Measurements from ENCODE around the gene C5orf15. TPM values are rescaled to one million over a fixed set of nuclear protein-coding genes. Genes with fewer than 3 reads are reported as not detected.

C5orf15 gene
- total and polyA plus RNA-seq, 2 experiments from 2014 or later, result 37.7 to 61.4 TPM

- H3K4me1 Mint-ChIP-seq, result peaks cover 40% of the 10 kb centered on the region
- peak overlapping the region; percentile 93 for H3K4me2 ChIP-seq
- H3K27ac ChIP-seq (ENCODE audit: low read depth), result peak overlapping the region; percentile 87
- ATAC-seq (peak; percentile 34), DNase-seq (ENCODE audit: low spot score) (peak; percentile 74)
- peak overlapping the region; percentile 93 for H3K4me3 ChIP-seq
- H3K36me3 Mint-ChIP-seq (ENCODE audit: low read depth), result peaks cover 15% of the 10 kb centered on the region
- peaks cover 17% of the 10 kb centered on the region for H3K27me3 Mint-ChIP-seq (ENCODE audit: insufficient read depth, low read depth, poor library complexity)
- peaks cover 5% of the 10 kb centered on the region; the same call in 1 of the 2 replicates for H3K36me3 ChIP-seq (ENCODE audit: insufficient read depth)
- H3K4me3 Mint-ChIP-seq, result peak overlapping the region; percentile 91
- no peaks in the 10 kb centered on the region for H3K9me2 ChIP-seq (ENCODE audit: insufficient read depth)
- H3K79me2 ChIP-seq (replicated peaks; ENCODE audit: insufficient read depth), result peaks cover 37% of the 10 kb centered on the region
- peaks cover 8% of the 10 kb centered on the region for H3F3A ChIP-seq (replicated peaks; ENCODE audit: low read depth)
- H3K9me3 Mint-ChIP-seq, result no peaks in the 10 kb centered on the region
- H3K27ac Mint-ChIP-seq, result peak overlapping the region; percentile 95
- peaks cover 31% of the 10 kb centered on the region for H3K4me1 ChIP-seq (ENCODE audit: insufficient read depth)
- no peaks in the 10 kb centered on the region for H3K27me3 ChIP-seq (ENCODE audit: insufficient read depth)
- H4K20me1 ChIP-seq (replicated peaks; ENCODE audit: insufficient read depth), result peaks cover 29% of the 10 kb centered on the region
- peak overlapping the region; percentile 90 for H2AFZ ChIP-seq
- TF ChIP-seq REST (IDR thresholded peaks at IDR 0.05; ENCODE audit: unreplicated experiment), result no peak
- TF ChIP-seq ZNF331 (CRISPR knock-in tag; IDR thresholded peaks at IDR 0.05; ENCODE audit: low read depth), result no peak
- TF ChIP-seq POLR2AphosphoS5 (IDR thresholded peaks at IDR 0.05; ENCODE audit: low read depth), result no peak
- TF ChIP-seq JUNB (IDR thresholded peaks at IDR 0.05; ENCODE audit: unreplicated experiment), result no peak
- TF ChIP-seq ETS1 (IDR thresholded peaks at IDR 0.05), result no peak
Measured at GRCh38 chr5:134005417-134006061, 37.1 kb upstream of the C5orf15 start.

- DNase-seq (ENCODE audit: low spot score), result peak; percentile 86
- H2AFZ ChIP-seq, result peak within 1 kb of the TSS; percentile 90
- no peaks in the 10 kb centered on the region for H3K27me3 ChIP-seq (ENCODE audit: insufficient read depth)
- no peaks in the 10 kb centered on the region for H3K9me2 ChIP-seq (ENCODE audit: insufficient read depth)
- H3K4me3 ChIP-seq, result peak within 1 kb of the TSS; percentile 93
- ATAC-seq, result peak; percentile 70
- H3F3A ChIP-seq (replicated peaks; ENCODE audit: low read depth), result peaks cover 8% of the 10 kb centered on the region
- peak within 1 kb of the TSS; percentile 87 for H3K27ac ChIP-seq (ENCODE audit: low read depth)
- H4K20me1 ChIP-seq (replicated peaks; ENCODE audit: insufficient read depth), result peaks cover 36% of the 10 kb centered on the region
- Mint-ChIP-seq H3K36me3 (ENCODE audit: low read depth) (peaks cover 17% of the 10 kb centered on the region), H3K27ac (peak within 1 kb of the TSS; percentile 95), H3K27me3 (ENCODE audit: insufficient read depth, low read depth, poor library complexity) (peaks cover 20% of the 10 kb centered on the region), H3K4me3 (peak within 1 kb of the TSS; percentile 95), H3K4me1 (peaks cover 46% of the 10 kb centered on the region), H3K9me3 (no peaks in the 10 kb centered on the region)
- peaks cover 44% of the 10 kb centered on the region for H3K79me2 ChIP-seq (replicated peaks; ENCODE audit: insufficient read depth)
- H3K36me3 ChIP-seq (ENCODE audit: insufficient read depth), result peaks cover 5% of the 10 kb centered on the region; the same call in 1 of the 2 replicates
- H3K4me1 ChIP-seq (ENCODE audit: insufficient read depth), result peaks cover 31% of the 10 kb centered on the region
- TF ChIP-seq ETS1 (IDR thresholded peaks at IDR 0.05) (no peak), POLR2AphosphoS5 (IDR thresholded peaks at IDR 0.05; ENCODE audit: low read depth) (peak; percentile 96)
- peak within 1 kb of the TSS; percentile 93 for H3K4me2 ChIP-seq
Measured at GRCh38 chr5:134004626-134005416, 36.4 kb upstream of the C5orf15 start, which contains the start of gene VDAC1. VDAC1 (minus strand) TSS chr5:134004975; CDS start chr5:133993012, 11,963 bp downstream.
